NCI-H146 treated with DMSO at 0.1 percent for 48 hours (cell line): ENCODE data around the gene MT1E.
"Not testable (repeated sequence)": the region's sequence is repeated elsewhere in the genome, so short reads cannot be mapped to it uniquely, and the experiment has no call there.

Source experiments
- DNase-seq: peaks from one replicate; lab custom pipeline; 2025; ENCODE audit not compliant: unreplicated experiment; lab: John Stamatoyannopoulos, UW

Gene MT1E

DNA sequence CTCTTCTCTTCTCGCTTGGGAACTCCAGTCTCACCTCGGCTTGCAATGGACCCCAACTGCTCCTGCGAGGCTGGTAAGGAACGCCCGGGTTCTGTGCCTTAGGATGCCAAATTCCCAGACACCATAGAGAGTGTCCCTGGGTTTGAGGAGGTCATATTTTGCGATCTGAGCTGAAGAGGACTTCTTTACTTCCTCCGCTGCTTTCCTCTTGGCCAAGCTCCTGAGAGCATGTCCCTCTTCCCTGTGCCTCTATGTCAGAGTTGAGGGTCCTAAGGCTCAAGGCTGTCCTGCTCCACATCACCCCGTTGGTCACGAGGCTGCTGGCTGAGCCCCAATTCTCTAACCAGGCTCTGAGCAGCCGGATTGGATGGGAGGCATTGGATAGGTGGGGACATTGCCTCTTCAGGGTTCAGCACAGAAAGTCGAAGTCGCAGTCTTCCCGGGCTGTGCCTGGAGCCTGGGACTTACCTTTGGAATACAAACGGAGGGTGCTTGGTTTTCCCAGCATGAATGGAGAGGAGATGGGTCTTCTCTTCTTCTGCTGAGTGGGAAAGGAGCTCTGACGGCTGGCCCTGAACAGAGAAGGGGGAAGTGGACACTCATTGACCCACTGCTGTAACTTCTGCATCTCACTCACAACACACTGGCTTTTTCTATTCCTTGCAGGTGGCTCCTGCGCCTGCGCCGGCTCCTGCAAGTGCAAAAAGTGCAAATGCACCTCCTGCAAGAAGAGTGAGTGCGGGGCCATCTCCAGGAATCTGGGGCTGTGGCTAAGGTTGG, 44.4 kb downstream of the MT1E start:
- no peak for DNase-seq

- no peak for DNase-seq
Observed at GRCh38 chr16:56670620-56670934, 45.0 kb downstream of the MT1E start.

DNA sequence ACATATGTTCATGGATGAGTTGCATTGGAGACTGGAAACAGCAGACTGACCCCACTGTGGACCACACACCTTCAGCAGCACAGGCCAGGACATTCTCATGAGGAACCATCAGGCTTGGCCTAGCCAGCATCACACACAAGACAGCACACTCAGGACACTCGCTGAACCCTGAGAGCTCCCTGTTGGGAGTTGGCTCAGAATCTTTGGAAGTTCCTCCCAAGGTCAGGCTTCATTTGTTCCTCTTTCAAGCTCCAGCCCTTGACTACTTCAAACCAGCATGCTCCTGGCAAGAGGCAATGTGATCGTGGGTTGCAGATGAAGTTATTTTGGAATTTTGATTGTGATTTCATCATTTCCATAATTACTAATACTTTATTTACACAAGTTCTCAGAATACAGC, 46.1 kb downstream of the MT1E start:
- DNase-seq, result not testable (repeated sequence)

DNA sequence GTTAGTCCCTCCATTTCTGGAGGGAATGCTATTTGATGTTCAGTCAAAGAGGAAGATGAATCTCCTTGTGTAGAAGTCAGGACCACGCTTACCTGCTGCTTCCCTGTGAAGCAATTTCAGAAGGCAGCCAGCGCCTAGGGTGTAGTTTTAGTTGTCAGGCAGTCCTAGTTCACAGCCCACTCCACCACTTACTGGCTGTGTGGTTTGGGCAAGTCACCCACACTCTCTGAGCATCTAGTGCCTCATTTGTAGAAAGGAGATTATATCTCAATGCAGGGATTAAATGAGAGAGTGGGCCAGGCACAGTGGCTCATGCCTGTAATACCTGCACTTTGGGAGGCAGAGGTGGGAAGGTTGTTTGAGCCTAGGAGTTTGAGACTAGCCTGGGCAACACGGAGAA, 46.6 kb downstream of the MT1E start:
- not testable (repeated sequence) for DNase-seq

GRCh38 chr16:56672761-56673536, 47.4 kb downstream of the MT1E start:
- no peak for DNase-seq

GRCh38 chr16:56673921-56674320, 48.3 kb downstream of the MT1E start:
- DNase-seq, result no peak

- DNase-seq, result not testable (repeated sequence)
Observed at GRCh38 chr16:56674570-56674969, 49.0 kb downstream of the MT1E start.

DNA sequence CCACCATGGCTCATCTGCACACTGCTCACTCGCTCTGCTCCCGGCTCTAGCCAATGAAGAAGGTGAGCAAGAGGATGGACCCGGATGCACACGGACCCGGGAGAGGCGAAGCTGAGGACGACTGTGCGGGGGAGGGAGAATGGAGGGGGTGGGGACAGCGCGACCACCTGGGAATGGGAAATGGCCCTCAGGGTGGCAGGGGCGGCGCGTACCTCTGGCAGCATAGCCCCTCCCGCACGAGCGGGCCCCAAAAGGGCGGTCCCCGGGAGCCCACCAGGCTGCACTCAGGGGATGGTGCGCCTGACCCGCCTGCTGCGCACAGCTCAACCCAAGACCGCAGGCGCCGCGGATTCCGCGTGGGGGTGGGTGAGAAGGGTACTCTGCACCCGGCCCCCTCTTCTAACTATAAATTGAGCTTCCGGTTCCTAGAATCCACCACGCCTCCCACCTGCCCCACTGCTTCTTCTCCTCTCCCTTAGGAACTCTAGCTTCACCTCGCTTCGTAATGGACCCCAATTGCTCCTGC, 50.2 kb downstream of the MT1E start:
- DNase-seq, result no peak
